Stimulated activated CD8-positive, alpha-beta memory T cell treated with anti-CD3 and anti-CD28 coated beads, Interleukin-7, amount 100 ng/mL, for 48 hours (primary cell): ENCODE data around the gene COPS9.

ENCODE experiments used
- DNase-seq, 2 donors: peaks; one replicate each; pipeline ENCODE4 v3.0.0-alpha.2; 2020; ENCODE audit warnings: low read depth in 1 of 2; ENCODE audit errors: extremely low read depth in 1 of 2

The COPS9 gene

GRCh38 chr2:240121675-240122074, 14.4 kb downstream of the COPS9 start:
- no peak for DNase-seq

GRCh38 chr2:240121190-240121589, 14.9 kb downstream of the COPS9 start:
- DNase-seq: no peak

GRCh38 chr2:240114233-240114632, 21.9 kb downstream of the COPS9 start:
- DNase-seq: no peak

- no peak for DNase-seq
These were observed 23.0 kb downstream of the COPS9 start for GRCh38 chr2:240112914-240113690.

DNA sequence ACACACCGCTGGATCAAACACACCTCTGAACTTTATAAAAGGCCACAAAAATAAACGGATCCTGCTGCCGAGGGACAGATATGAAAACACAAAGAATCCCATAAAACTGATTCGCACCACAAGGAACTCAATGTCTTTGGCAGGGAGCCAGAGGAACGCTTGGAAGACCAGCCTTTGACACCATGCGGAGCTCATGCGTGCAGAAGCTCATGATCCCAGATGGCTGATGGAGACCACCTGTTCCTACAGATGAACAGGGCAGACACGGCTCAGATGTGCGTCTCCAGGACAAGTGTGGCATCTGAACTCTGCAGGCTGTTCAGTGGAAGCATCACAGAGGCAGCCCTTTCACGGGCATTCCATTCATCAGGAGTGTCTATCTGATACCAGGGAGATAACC, 24.9 kb downstream of the COPS9 start:
- no peak for DNase-seq

GRCh38 chr2:240109386-240109785, 26.7 kb downstream of the COPS9 start:
- no peak for DNase-seq

- DNase-seq: no peak
These were observed 28.7 kb downstream of the COPS9 start for GRCh38 chr2:240107477-240107796.

DNA sequence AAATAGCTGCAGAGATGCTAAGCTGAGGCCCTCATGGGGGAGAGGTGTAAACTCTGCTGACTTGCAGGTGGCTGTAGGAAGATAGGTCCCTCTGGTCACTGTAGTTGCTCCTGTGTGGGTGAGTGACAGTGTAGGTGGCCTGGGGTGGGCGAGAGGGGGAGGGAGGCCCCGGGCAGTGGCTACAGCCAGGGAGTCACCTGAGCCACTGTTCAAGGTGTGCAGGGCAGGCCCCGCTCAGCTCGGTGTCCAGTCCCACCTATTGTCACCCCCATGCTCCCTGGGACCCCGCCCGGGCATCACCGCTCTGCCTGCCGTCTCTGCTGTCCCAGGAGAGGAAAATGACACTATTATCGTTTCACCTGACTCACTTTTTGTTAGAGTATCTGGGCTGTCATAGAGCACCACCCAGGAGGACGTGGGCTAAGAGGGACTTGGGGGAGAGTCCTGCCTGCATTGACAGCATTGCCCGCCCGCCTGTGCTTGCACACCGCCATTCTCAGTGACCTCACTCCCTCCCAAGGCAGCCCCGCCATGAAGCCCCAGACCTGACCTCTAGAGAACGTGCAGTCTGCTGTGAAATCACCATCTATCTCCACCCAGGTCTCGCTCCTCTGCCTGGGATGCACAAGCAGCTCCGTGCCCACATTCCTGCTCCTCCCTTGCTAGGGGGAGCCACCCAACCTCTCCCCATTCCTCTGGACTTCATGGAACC, 29.2 kb downstream of the COPS9 start:
- DNase-seq: no peak

GRCh38 chr2:240105982-240106381, 30.1 kb downstream of the COPS9 start:
- no peak for DNase-seq

GRCh38 chr2:240103136-240103535, 33.0 kb downstream of the COPS9 start:
- DNase-seq: no peak

- DNase-seq: no peak
These were observed 37.8 kb downstream of the COPS9 start for GRCh38 chr2:240098349-240098748.

DNA sequence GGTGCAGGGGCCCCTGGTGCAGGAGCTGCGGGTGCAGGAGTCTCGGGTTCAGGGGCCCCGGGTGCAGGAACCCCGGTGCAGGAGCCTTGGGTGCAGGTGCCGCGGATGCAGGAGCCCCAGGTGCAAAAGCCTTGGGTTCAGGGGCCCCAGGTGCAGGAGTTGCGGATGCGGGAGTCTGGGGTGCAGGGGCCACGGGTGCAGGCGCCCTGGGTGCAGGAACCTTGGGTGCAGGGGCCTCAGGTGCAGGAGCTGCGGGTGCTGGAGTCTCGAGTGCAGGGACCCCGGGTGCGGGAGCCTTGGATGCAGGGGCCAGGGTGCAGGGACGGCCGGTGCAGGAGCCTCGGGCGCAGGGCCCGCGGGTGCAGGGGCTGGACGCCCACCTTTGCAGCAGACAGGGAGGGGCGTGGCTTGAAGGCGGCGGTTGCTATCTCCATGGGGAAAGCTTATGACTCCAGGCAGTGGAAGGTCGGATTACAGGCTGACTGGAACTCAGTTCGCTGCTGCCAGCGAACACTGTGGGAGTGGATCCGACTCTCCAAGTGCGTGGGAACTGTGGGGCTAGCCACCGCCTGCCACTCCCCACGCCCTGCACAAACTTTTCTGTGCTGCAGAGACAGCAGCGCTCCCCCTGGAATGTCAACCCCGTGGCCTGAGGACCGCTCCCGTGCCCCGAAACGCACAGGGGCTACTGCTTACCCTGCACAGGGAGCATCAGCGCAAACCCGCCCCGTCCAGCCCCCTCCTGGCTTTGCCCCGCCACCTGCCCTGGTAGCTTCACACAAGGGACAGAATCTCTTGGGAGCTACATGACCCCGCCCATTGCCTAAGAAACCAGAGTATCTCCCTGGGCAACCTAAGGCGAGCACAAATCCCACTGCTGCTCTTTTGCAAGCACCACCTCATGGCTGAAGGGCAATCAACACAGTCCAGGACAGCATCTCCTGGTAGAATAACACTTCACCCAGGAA, 40.3 kb downstream of the COPS9 start:
- no peak for DNase-seq

DNA sequence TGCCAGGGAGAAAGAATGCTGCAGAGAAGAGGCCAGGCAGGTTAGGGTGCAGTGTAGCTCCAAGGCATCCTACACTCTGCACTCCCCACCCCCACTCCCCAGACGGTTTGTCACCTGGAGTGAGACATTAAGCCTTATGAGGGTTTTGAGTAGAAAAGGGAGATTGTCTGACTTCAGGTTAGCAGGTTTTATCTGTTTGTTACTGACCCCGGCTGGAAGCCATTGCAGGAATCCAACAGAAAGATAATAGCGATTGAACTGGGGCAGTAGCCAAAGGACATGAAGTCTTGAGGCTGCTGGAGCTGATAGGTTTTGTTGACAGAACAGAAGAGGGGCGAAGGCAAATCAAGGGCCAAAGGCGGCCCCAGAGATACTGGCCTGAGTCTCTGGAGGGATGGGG, 46.8 kb downstream of the COPS9 start:
- DNase-seq: no peak

DNA sequence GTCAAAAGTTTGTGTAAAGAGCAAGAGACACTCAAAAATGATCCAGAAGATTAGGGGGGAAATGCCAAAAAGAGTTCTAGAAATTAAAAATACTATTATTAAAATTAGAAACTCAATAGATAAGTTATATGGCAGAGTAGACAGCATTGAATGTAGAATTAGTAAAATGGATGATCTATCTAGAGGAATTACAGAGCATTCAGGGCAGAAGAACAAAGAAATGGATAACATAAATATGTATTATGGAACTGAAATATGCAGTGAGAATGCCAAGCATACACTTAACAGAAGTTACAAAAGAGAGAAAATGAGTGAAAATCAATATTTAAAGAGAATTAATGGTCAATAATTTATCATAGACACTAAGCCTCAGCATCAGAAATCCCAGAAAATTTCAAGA, 49.5 kb downstream of the COPS9 start:
- DNase-seq: no peak
